Thymus (tissue), 11 donors: ENCODE data around the gene CENPP. TPM values are rescaled to one million over a fixed set of nuclear protein-coding genes. Genes with fewer than 3 reads are reported as not detected.

Experiments
- DNase-seq, 9 donors: peaks; one replicate each; pipeline ENCODE4 v3.0.0-alpha.2; 2013; ENCODE audit warnings: low spot score in 9 of 9, low read depth in 6 of 9, missing footprints in 1 of 9
- H3K27ac ChIP-seq, 2 donors: one replicate each; pipeline ENCODE4 v1.5.1; 2013; ENCODE audit warnings: control low read depth in 1 of 2, low read depth in 1 of 2, low read length in 1 of 2, mild to moderate bottlenecking in 1 of 2, moderate library complexity in 1 of 2
- H3K27me3 ChIP-seq, 2 donors: one replicate each; pipeline ENCODE4 v1.5.1; 2013; ENCODE audit warnings: low read length in 1 of 2; ENCODE audit not compliant: control insufficient read depth in 2 of 2, insufficient read depth in 1 of 2
- H3K36me3 ChIP-seq, 2 donors: one replicate each; pipeline ENCODE4 v1.5.1; 2013; ENCODE audit warnings: low read length in 1 of 2, mild to moderate bottlenecking in 1 of 2, moderate library complexity in 1 of 2; ENCODE audit not compliant: control insufficient read depth in 2 of 2, insufficient read depth in 2 of 2
- H3K4me1 ChIP-seq, 2 donors: one replicate each; pipeline ENCODE4 v1.5.1; 2013; ENCODE audit warnings: low read length in 2 of 2; ENCODE audit not compliant: control insufficient read depth in 2 of 2, insufficient read depth in 2 of 2
- H3K4me3 ChIP-seq, 2 donors: one replicate each; pipeline ENCODE4 v1.5.1; 2013; ENCODE audit warnings: low read length in 2 of 2, control low read depth in 1 of 2, mild to moderate bottlenecking in 1 of 2
- H3K9me3 ChIP-seq, 2 donors: one replicate each; pipeline ENCODE4 v1.5.1; 2013; ENCODE audit warnings: low read length in 1 of 2, mild to moderate bottlenecking in 1 of 2; ENCODE audit not compliant: control insufficient read depth in 2 of 2, insufficient read depth in 1 of 2
- WGBS: extraction: QIAGEN DNeasy Blood & Tissue Kit; methylation state at CpG from one replicate; pipeline ENCODE4 v1.1.7; 2013; 5-methylcytosine and 5-hydroxymethylcytosine counted together
- polyA plus RNA-seq: library from polyadenylated mRNA; stranded (reverse); fragments of 200-250 nt; gene quantifications from one replicate; pipeline ENCODE4 v1.2.3, GENCODE V29; 2013
- total RNA-seq: library from RNA; stranded (reverse); fragments of 120-200 nt; gene quantifications from one replicate; pipeline ENCODE4 v1.2.4, GENCODE V29; 2013
- donor health status: healthy.

The CENPP gene
- total and polyA plus RNA-seq, 2 donors: 3.9 to 13.8 TPM

GRCh38 chr9:92654481-92655301 is 328.9 kb downstream of the CENPP start:
- H3K36me3 ChIP-seq: peaks cover 52 to 60% of the 10 kb centered on the region in 2 donors
- peak overlapping the region in 1 of 2 donors; percentile 4 for H3K27ac ChIP-seq
- H3K4me3 ChIP-seq: no peak overlapping the region
- WGBS: 96% methylated on average over 19 of the region's 19 CpGs
- no peaks in the 10 kb centered on the region for H3K27me3 ChIP-seq
- no peaks in the 10 kb centered on the region for H3K9me3 ChIP-seq
- H3K4me1 ChIP-seq: no peaks in the 10 kb centered on the region
- DNase-seq: no peak

DNA sequence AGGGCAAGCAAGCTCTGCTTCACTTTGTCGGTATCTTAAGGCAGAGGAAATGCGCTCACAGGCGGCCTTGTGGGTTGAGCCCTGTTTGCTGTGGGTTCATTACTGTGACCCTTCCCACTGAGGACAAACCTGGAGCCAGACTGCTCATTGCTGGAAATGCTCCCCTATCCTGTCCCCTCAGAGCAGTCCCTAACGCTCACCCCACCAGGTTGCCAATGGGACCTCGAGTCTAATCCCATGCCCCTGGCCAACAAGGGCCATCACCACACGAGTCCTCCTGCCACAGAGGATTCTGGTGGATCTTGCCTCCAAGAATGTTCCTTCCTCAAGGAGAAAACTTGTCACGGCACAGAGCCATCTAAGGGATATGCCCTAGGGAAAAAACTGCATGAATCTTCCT is 329.6 kb downstream of the CENPP start:
- Histone ChIP-seq H3K9me3 (no peaks in the 10 kb centered on the region), H3K4me1 (no peaks in the 10 kb centered on the region), H3K27ac (no peak overlapping the region), H3K27me3 (no peaks in the 10 kb centered on the region), H3K36me3 (peaks cover 51 to 59% of the 10 kb centered on the region in 2 donors), H3K4me3 (no peak overlapping the region)
- no peak for DNase-seq
- 96% methylated on average over 7 of the region's 7 CpGs for WGBS

DNA sequence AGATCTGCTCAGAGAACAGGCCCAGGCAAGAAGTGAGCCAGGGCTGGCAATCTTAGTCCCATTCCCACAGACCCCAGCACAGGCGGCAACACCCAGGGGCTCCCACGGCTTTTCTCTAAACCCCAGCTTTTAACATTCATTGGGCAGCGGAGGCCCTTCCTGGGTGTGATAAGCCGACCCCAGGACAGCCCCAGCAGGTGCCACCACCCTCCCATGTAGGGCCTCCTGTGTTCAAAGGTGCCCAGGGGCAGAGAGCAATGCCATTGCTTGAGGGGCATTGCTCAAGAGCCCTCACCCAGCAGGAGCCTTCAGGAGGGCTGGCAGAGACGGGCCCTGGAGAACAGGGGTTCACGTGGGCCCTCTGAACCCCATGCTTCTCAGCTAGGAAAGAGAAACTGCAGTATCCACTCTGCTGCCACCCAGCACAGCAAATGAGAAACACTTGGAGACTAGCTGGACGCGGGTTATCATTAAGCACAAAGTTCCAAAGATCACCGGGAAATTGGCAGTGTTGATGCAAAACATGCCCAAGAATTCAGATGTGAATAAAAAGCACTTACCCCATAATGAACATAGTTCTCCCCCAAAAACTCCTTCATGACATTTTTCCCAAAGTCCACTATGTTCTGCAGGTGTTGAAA is 330.3 kb downstream of the CENPP start:
- no peaks in the 10 kb centered on the region for H3K9me3 ChIP-seq
- H3K36me3 ChIP-seq: peaks cover 49 to 53% of the 10 kb centered on the region in 2 donors
- no peaks in the 10 kb centered on the region for H3K4me1 ChIP-seq
- no peak overlapping the region for H3K27ac ChIP-seq
- 96% methylated on average over 9 of the region's 9 CpGs for WGBS
- DNase-seq: no peak
- no peaks in the 10 kb centered on the region for H3K27me3 ChIP-seq
- H3K4me3 ChIP-seq: no peak overlapping the region

GRCh38 chr9:92656537-92656925 is 330.8 kb downstream of the CENPP start:
- Histone ChIP-seq H3K9me3 (no peaks in the 10 kb centered on the region), H3K27ac (no peak overlapping the region), H3K27me3 (no peaks in the 10 kb centered on the region), H3K36me3 (peaks cover 44 to 47% of the 10 kb centered on the region in 2 donors), H3K4me1 (no peaks in the 10 kb centered on the region), H3K4me3 (no peak overlapping the region)
- WGBS: 97% methylated on average over 11 of the region's 11 CpGs
- DNase-seq: no peak

DNA sequence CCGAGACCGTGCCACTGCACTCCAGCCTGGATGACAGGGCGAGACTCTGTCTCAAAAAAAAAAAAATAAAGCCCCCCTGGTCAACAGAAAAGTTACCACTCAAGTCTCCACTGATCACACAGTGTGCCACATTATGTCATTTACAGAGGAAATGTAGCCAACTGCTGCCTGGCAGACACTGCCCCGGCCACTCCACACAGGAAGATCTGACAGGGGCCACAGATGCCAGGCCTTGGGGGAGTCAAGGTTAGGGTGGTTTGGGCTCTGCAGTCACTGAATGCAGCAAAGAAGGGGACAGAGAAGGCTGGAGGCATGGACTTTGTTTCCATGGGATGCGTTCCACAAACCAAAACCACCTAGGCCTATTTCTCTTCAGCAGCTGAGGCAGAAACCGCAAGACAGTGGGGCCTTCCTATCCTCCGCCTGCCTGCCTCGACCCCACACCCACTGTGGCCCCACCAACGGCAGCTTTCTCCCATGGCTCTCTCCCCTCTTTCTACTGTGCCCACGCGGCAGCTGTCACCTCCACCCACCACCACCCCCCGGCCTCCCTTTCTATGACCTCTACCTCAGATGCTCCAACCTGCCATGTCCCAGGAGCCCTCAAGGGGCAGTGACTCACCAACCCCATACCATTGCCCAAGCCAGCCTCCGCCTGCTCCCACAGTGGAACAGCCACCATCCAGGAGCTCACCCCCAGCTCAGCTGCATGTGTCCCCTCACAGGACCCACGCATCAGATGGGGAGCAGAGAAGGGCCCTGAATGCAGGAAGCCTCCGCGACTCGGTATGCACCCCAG is 331.7 kb downstream of the CENPP start:
- Histone ChIP-seq H3K4me3 (no peak overlapping the region), H3K27ac (no peak overlapping the region), H3K4me1 (no peaks in the 10 kb centered on the region), H3K9me3 (no peaks in the 10 kb centered on the region), H3K27me3 (no peaks in the 10 kb centered on the region), H3K36me3 (peaks cover 40 to 43% of the 10 kb centered on the region in 2 donors)
- WGBS: 98% methylated on average over 17 of the region's 17 CpGs
- no peak for DNase-seq

DNA sequence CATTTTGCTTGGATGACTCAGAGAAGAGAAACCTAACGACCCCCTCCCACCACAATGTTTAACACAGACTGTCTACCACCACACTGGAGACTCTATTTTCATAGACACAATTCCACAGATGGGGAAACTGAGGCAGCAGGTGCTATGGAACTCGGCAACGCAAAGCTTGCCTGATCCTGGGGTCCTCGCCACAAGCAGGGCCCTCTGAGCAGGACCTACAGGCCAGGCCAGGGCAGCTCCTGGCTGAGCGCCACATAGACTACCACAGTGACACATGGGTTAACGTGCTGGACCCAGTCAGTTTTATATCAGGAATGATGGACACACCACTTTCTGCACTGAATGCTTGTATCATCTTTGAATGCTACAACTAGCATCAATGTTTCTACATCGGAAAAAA is 332.4 kb downstream of the CENPP start:
- Histone ChIP-seq H3K27me3 (no peaks in the 10 kb centered on the region), H3K4me1 (no peaks in the 10 kb centered on the region), H3K9me3 (no peaks in the 10 kb centered on the region), H3K4me3 (no peak overlapping the region), H3K36me3 (peaks cover 37 to 38% of the 10 kb centered on the region in 2 donors), H3K27ac (no peak overlapping the region)
- no peak for DNase-seq
- WGBS: 96% methylated on average over 7 of the region's 7 CpGs

DNA sequence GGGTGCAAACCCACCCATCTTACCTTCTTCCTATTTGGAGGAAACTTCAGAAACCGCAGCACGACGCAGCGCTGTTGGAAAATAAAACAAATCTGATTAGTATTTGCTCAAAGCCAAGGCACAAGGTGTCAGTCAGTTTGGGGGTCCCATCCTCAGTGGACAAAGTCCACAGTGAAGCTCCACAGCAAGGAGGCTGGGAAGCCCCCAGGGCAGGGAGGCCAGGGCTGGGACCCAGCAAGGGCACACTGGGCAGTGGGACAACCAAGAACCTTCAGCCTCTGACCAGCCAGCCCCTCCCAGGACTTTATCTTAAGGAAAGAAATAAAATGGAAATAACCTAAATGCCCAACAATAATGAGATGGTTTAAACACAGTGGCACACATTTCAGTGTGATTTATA is 332.9 kb downstream of the CENPP start:
- Histone ChIP-seq H3K4me3 (no peak overlapping the region), H3K4me1 (no peaks in the 10 kb centered on the region), H3K9me3 (no peaks in the 10 kb centered on the region), H3K36me3 (peaks cover 35 to 39% of the 10 kb centered on the region in 2 donors), H3K27me3 (no peaks in the 10 kb centered on the region), H3K27ac (no peak overlapping the region)
- DNase-seq: no peak
- WGBS: 98% methylated on average over 4 of the region's 4 CpGs

GRCh38 chr9:92659601-92660000 is 333.8 kb downstream of the CENPP start:
- Histone ChIP-seq H3K4me3 (no peak overlapping the region), H3K4me1 (peaks cover 0 to 5% of the 10 kb centered on the region in 2 donors), H3K36me3 (peaks cover 25 to 37% of the 10 kb centered on the region in 2 donors), H3K9me3 (no peaks in the 10 kb centered on the region), H3K27ac (no peak overlapping the region), H3K27me3 (no peaks in the 10 kb centered on the region)
- DNase-seq: no peak
- 98% methylated on average over 10 of the region's 10 CpGs for WGBS

GRCh38 chr9:92660266-92660665 is 334.5 kb downstream of the CENPP start:
- 95% methylated on average over 4 of the region's 4 CpGs for WGBS
- Histone ChIP-seq H3K9me3 (no peaks in the 10 kb centered on the region), H3K27ac (no peak overlapping the region), H3K27me3 (no peaks in the 10 kb centered on the region), H3K36me3 (peaks cover 19 to 32% of the 10 kb centered on the region in 2 donors), H3K4me1 (peaks cover 0 to 8% of the 10 kb centered on the region in 2 donors), H3K4me3 (no peak overlapping the region)
- DNase-seq: no peak
